Psoas muscle (tissue), 8 donors: Measurements from ENCODE around the gene CERS6. TPM values are rescaled to one million over a fixed set of nuclear protein-coding genes. Genes with fewer than 3 reads are reported as not detected.
"Not testable (repeated sequence)": the region's sequence is repeated elsewhere in the genome, so short reads cannot be mapped to it uniquely, and the experiment has no call there.

Experiments used
- ATAC-seq, 4 donors: fragments of 200-7000 bp; cut with Tn5 transposase; one replicate each; pipeline ENCODE4 v1.9.1; 2020; ENCODE audit warnings: moderate library complexity in 3 of 4, mild to moderate bottlenecking in 2 of 4
- DNase-seq, 2 donors: peaks; one replicate each; pipeline ENCODE4 v3.0.0-alpha.2; 2020
- H3K27ac ChIP-seq: fragments of 200-600 bp; one replicate; pipeline ENCODE4 v1.8.0; 2022
- H3K27me3 ChIP-seq, 3 donors: fragments of 200-600 bp in 1 of 3; one replicate each; pipeline versions ENCODE4 v1.6.1 to v1.8.0; 2013 to 2022; ENCODE audit warnings: low read length in 2 of 3, mild to moderate bottlenecking in 2 of 3, moderate library complexity in 1 of 3; ENCODE audit not compliant: insufficient read depth in 3 of 3
- H3K36me3 ChIP-seq, 2 donors: fragments of 200-600 bp in 1 of 2; one replicate each; pipeline versions ENCODE4 v1.6.1 to v1.8.0; 2013 to 2022; ENCODE audit warnings: low read depth in 1 of 2, mild to moderate bottlenecking in 1 of 2, moderate library complexity in 1 of 2; ENCODE audit not compliant: insufficient read depth in 1 of 2
- H3K4me1 ChIP-seq: fragments of 200-600 bp; one replicate; pipeline ENCODE4 v1.8.0; 2022
- H3K4me3 ChIP-seq: fragments of 200-600 bp; one replicate; pipeline ENCODE4 v1.8.0; 2022; ENCODE audit warnings: mild to moderate bottlenecking
- H3K9me3 ChIP-seq: fragments of 200-600 bp; one replicate; pipeline ENCODE4 v1.8.0; 2022
- CTCF ChIP-seq: fragments of 200-600 bp; IDR thresholded peaks from one replicate; pipeline ENCODE4 v1.8.0; 2022; ENCODE audit warnings: antibody characterized with exemption
- WGBS, 3 donors: extraction: QIAGEN DNeasy Blood & Tissue Kit; methylation state at CpG; one replicate each; pipeline versions ENCODE4 v1.1.6 to v1.1.7; 2013; 5-methylcytosine and 5-hydroxymethylcytosine counted together
- intact Hi-C, 2 donors: fragments of 100-400 bp; cut with DNase I; formaldehyde crosslinking; loops; one replicate each; pipeline versions ENCODE4 v1.11.0 to v1.14.2; 2022
- polyA plus RNA-seq, 3 donors: library from polyadenylated mRNA; stranded (reverse); fragments of 200-250 nt; gene quantifications; one replicate each; pipeline ENCODE4 v1.2.3, GENCODE V29; 2013
- total RNA-seq, 4 donors: library from RNA; stranded (reverse); fragmentation: NEBNext Ultra II Directional in 2 of 4; extraction: Animal tissue kit (Norgen Biotek cat#: 25700) in 2 of 4; gene quantifications; one replicate each; pipeline versions ENCODE4 v1.2.1 to v1.2.4, GENCODE V29; 2021 to 2023
- donor health status: healthy with polysubstance abuse.
- donor health status: DM: no; HTN: no; CAD: no; lungs with moderate emphysema.
- donor health status: Bipolar disorder and iron deficiency.
- donor health status: healthy.
- donor health status: DM: yes; HTN: yes; CAD: no.
- donor health status: DM: no; HTN: no; CAD: no.
- donor health status: DM: no; HTN: no; CAD: no.
- donor health status: DM: yes; HTN: yes; CAD: no.

Gene CERS6
- total and polyA plus RNA-seq, 7 donors = 4.8 to 18.1 (median 11.2) TPM

- no peak for TF ChIP-seq CTCF
- no peak overlapping the region for H3K27ac ChIP-seq
- no peaks in the 10 kb centered on the region for H3K27me3 ChIP-seq
- no peak for ATAC-seq
- DNase-seq = no peak
- no peaks in the 10 kb centered on the region for H3K36me3 ChIP-seq
- intact Hi-C loops = no loop called here
- H3K4me3 ChIP-seq = no peak overlapping the region
- 67 to 76% (median 70%) methylated on average over 9 of the region's 9 CpGs for WGBS, 3 donors
- no peaks in the 10 kb centered on the region for H3K9me3 ChIP-seq
- H3K4me1 ChIP-seq = peaks cover 9% of the 10 kb centered on the region
Measured at GRCh38 chr2:168660870-168661862, 205.1 kb downstream of the CERS6 start.

GRCh38 chr2:168661863-168662256, 205.8 kb downstream of the CERS6 start:
- H3K4me3 ChIP-seq = no peak overlapping the region
- no peaks in the 10 kb centered on the region for H3K36me3 ChIP-seq
- intact Hi-C loops = no loop called here
- ATAC-seq = no peak
- no peak for TF ChIP-seq CTCF
- H3K27ac ChIP-seq = no peak overlapping the region
- WGBS, 3 donors = 57 to 65% (median 61%) methylated on average over 3 of the region's 3 CpGs
- H3K4me1 ChIP-seq = peaks cover 9% of the 10 kb centered on the region
- no peak for DNase-seq
- no peaks in the 10 kb centered on the region for H3K9me3 ChIP-seq
- no peaks in the 10 kb centered on the region for H3K27me3 ChIP-seq

GRCh38 chr2:168662651-168663208, 206.7 kb downstream of the CERS6 start:
- no peak overlapping the region for H3K27ac ChIP-seq
- intact Hi-C loops = no loop called here

GRCh38 chr2:168663993-168664392, 207.9 kb downstream of the CERS6 start:
- Histone ChIP-seq H3K4me1 (peaks cover 9% of the 10 kb centered on the region), H3K36me3 (no peaks in the 10 kb centered on the region), H3K27me3 (no peaks in the 10 kb centered on the region), H3K27ac (no peak overlapping the region), H3K9me3 (no peaks in the 10 kb centered on the region), H3K4me3 (no peak overlapping the region)
- intact Hi-C loops = no loop called here
- no peak for ATAC-seq
- TF ChIP-seq CTCF = no peak
- WGBS, 3 donors = 61 to 86% (median 75%) methylated on average over 3 of the region's 3 CpGs
- DNase-seq = no peak

More at GRCh38 chr2:168662651-168663208, 206.7 kb downstream of the CERS6 start:
- H3K27me3 ChIP-seq = no peaks in the 10 kb centered on the region
- H3K36me3 ChIP-seq = no peaks in the 10 kb centered on the region
- H3K9me3 ChIP-seq = no peaks in the 10 kb centered on the region
- no peak overlapping the region for H3K4me3 ChIP-seq
- TF ChIP-seq CTCF = no peak
- H3K4me1 ChIP-seq = peaks cover 9% of the 10 kb centered on the region
- DNase-seq = no peak
- WGBS, 3 donors = 88 to 95% (median 94%) methylated on average over 7 of the region's 7 CpGs
- no peak for ATAC-seq

- H3K9me3 ChIP-seq, ATAC-seq, H3K27ac ChIP-seq, intact Hi-C loops, H3K4me3 ChIP-seq, H3K4me1 ChIP-seq, DNase-seq, H3K36me3 ChIP-seq, H3K27me3 ChIP-seq: not testable (repeated sequence)
- WGBS, 3 donors = 81 to 97% (median 88%) methylated on average over 3 of the region's 3 CpGs
Measured at GRCh38 chr2:168664715-168665114, 208.6 kb downstream of the CERS6 start.
